ENCODE measurements around the gene TUBGCP4. TPM values are rescaled to one million over a fixed set of nuclear protein-coding genes. Genes with fewer than 3 reads are reported as not detected.
A peak's percentile ranks its signal among the peaks of the same experiment; 100 is the strongest.

The TUBGCP4 gene
- total RNA-seq, 2 experiments from 2014 or later, result 36.0 to 43.9 TPM

GRCh38 chr15:43346305-43346704 lies 24.6 kb upstream of the TUBGCP4 start:
- CTCF ChIA-PET (ENCODE audit: unreplicated experiment), result no interaction called here
- no peak overlapping the region for H3K27ac ChIP-seq (ENCODE audit: low read depth, low read length, poor library complexity, severe bottlenecking)
- BruUV-seq (replicated peaks), result no TSS peak
- no peak overlapping the region for H3K4me2 ChIP-seq (ENCODE audit: low read length)
- no peaks in the 10 kb centered on the region for H3K79me2 ChIP-seq (ENCODE audit: insufficient read depth, low read depth, low read length)
- TF ChIP-seq, protein P1, sequence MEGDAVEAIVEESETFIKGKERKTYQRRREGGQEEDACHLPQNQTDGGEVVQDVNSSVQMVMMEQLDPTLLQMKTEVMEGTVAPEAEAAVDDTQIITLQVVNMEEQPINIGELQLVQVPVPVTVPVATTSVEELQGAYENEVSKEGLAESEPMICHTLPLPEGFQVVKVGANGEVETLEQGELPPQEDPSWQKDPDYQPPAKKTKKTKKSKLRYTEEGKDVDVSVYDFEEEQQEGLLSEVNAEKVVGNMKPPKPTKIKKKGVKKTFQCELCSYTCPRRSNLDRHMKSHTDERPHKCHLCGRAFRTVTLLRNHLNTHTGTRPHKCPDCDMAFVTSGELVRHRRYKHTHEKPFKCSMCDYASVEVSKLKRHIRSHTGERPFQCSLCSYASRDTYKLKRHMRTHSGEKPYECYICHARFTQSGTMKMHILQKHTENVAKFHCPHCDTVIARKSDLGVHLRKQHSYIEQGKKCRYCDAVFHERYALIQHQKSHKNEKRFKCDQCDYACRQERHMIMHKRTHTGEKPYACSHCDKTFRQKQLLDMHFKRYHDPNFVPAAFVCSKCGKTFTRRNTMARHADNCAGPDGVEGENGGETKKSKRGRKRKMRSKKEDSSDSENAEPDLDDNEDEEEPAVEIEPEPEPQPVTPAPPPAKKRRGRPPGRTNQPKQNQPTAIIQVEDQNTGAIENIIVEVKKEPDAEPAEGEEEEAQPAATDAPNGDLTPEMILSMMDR (conservative IDR thresholded peaks at IDR 0.05; ENCODE audit: low read length), result peak; percentile 56
- no peak for TF ChIP-seq EZH2phosphoT487 (IDR thresholded peaks at IDR 0.05; ENCODE audit: borderline replicate concordance, low read depth, low read length)
- H3K4me3 ChIP-seq (ENCODE audit: low read depth, low read length, poor library complexity, severe bottlenecking), result no peak overlapping the region
- no peaks in the 10 kb centered on the region for H3K9me2 ChIP-seq (ENCODE audit: insufficient read depth, low read length)
- H2AFZ ChIP-seq (ENCODE audit: low read length), result no peak overlapping the region
- H3K4me1 ChIP-seq (ENCODE audit: insufficient read depth, low read length, poor library complexity, severe bottlenecking), result peaks cover 13% of the 10 kb centered on the region
- intact Hi-C loops (cut with micrococcal nuclease; ENCODE audit: unreplicated experiment), result no loop called here
- no peaks in the 10 kb centered on the region for H4K20me1 ChIP-seq (ENCODE audit: insufficient read depth, low read length)
- no peaks in the 10 kb centered on the region for H3K9me3 ChIP-seq (ENCODE audit: low read length)
- H3K36me3 ChIP-seq (ENCODE audit: insufficient read depth, low read length), result peaks cover 34% of the 10 kb centered on the region
- DNase-seq (ENCODE audit: low spot score), result peak; percentile 35
- POLR2A ChIA-PET, result no interaction called here

- DNase-seq (ENCODE audit: low spot score), result no peak
- BruUV-seq (replicated peaks), result no TSS peak
- intact Hi-C loops (cut with micrococcal nuclease; ENCODE audit: unreplicated experiment), result no loop called here
- Histone ChIP-seq H3K9me2 (ENCODE audit: insufficient read depth, low read length) (no peaks in the 10 kb centered on the region), H3K4me2 (ENCODE audit: low read length) (no peak overlapping the region), H3K27ac (ENCODE audit: low read depth, low read length, poor library complexity, severe bottlenecking) (no peak overlapping the region), H3K79me2 (ENCODE audit: insufficient read depth, low read depth, low read length) (no peaks in the 10 kb centered on the region), H4K20me1 (ENCODE audit: insufficient read depth, low read length) (no peaks in the 10 kb centered on the region), H2AFZ (ENCODE audit: low read length) (no peak overlapping the region), H3K4me3 (ENCODE audit: low read depth, low read length, poor library complexity, severe bottlenecking) (no peak overlapping the region), H3K36me3 (ENCODE audit: insufficient read depth, low read length) (peaks cover 42% of the 10 kb centered on the region), H3K9me3 (ENCODE audit: low read length) (no peaks in the 10 kb centered on the region), H3K4me1 (ENCODE audit: insufficient read depth, low read length, poor library complexity, severe bottlenecking) (peaks cover 13% of the 10 kb centered on the region)
- POLR2A ChIA-PET, result interaction anchor here (0.6 to 1.0 kb wide), 2 partner anchors 11 to 1276 kb away, joined by 3 read pairs; no protein-coding TSS in a partner anchor
- CTCF ChIA-PET (ENCODE audit: unreplicated experiment), result interaction anchor here (0.8 kb wide), 1 partner anchor 25 kb away, joined by 3 read pairs; no protein-coding TSS in a partner anchor
- no peak for TF ChIP-seq EZH2phosphoT487 (IDR thresholded peaks at IDR 0.05; ENCODE audit: borderline replicate concordance, low read depth, low read length)
- TF ChIP-seq, protein P1 (conservative IDR thresholded peaks at IDR 0.05; ENCODE audit: low read length), result no peak
Measured at GRCh38 chr15:43347114-43347513, 23.8 kb upstream of the TUBGCP4 start.

DNA sequence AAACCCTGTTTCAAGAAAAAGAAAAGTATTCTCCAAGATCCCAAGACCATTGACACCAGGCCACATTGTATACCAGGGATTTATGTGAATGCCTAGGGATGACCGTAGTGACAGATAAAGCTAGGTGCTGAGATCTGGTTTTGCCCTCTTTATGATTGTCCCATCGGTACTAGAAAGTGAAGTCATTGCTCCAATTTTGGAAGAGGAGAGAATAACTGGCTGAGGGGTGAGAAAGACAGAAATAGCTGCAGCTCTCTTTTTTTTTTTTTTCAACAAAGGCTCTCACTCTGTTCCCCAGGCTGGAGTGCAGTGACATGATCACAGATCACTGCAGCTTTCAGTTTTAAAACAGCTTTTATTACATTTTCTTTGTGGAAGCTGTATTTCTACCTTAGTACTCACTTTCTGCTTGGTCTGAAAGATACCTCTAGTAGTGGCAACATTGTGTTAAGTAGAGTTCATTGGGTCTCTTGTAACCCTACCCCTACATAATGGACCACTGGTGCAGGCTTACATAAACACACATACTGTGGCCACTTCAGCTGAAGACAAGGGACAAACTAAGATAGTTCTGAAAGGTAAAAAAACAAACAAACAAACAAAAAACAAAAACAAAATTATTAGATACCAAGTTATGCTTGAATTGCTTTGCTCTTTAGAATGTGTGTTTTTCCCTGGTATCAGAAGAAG lies 18.1 kb upstream of the TUBGCP4 start:
- no peaks in the 10 kb centered on the region for H4K20me1 ChIP-seq (ENCODE audit: insufficient read depth, low read length)
- H3K4me1 ChIP-seq (ENCODE audit: insufficient read depth, low read length, poor library complexity, severe bottlenecking), result no peaks in the 10 kb centered on the region
- no peaks in the 10 kb centered on the region for H3K9me2 ChIP-seq (ENCODE audit: insufficient read depth, low read length)
- H2AFZ ChIP-seq (ENCODE audit: low read length), result no peak overlapping the region
- H3K36me3 ChIP-seq (ENCODE audit: insufficient read depth, low read length), result peaks cover 62% of the 10 kb centered on the region
- CTCF ChIA-PET (ENCODE audit: unreplicated experiment), result no interaction called here
- POLR2A ChIA-PET, result interaction anchor here (0.7 to 1.5 kb wide), 2 partner anchors 11 to 12 kb away, joined by 4 to 6 read pairs; no protein-coding TSS in a partner anchor
- DNase-seq (ENCODE audit: low spot score), result no peak
- no TSS peak for BruUV-seq (replicated peaks)
- TF ChIP-seq, protein P1 (conservative IDR thresholded peaks at IDR 0.05; ENCODE audit: low read length), result no peak
- no peak for TF ChIP-seq EZH2phosphoT487 (IDR thresholded peaks at IDR 0.05; ENCODE audit: borderline replicate concordance, low read depth, low read length)
- no peak overlapping the region for H3K4me3 ChIP-seq (ENCODE audit: low read depth, low read length, poor library complexity, severe bottlenecking)
- H3K27ac ChIP-seq (ENCODE audit: low read depth, low read length, poor library complexity, severe bottlenecking), result no peak overlapping the region
- no peak overlapping the region for H3K4me2 ChIP-seq (ENCODE audit: low read length)
- intact Hi-C loops (cut with micrococcal nuclease; ENCODE audit: unreplicated experiment), result no loop called here
- no peaks in the 10 kb centered on the region for H3K79me2 ChIP-seq (ENCODE audit: insufficient read depth, low read depth, low read length)
- no peaks in the 10 kb centered on the region for H3K9me3 ChIP-seq (ENCODE audit: low read length)
